Measurements from ENCODE around the gene SLC25A42. TPM values are rescaled to one million over a fixed set of nuclear protein-coding genes. Genes with fewer than 3 reads are reported as not detected.

The SLC25A42 gene
- total and polyA plus RNA-seq, 2 of the 13 experiments (the other 11 are each of a cell fraction or from before 2014, with no cell fraction given): 12.8 to 18.3 TPM

- TF ChIP-seq ZNF562 (CRISPR knock-in tag; IDR thresholded peaks at IDR 0.05; ENCODE audit: borderline replicate concordance) (no peak), MXD1 (CRISPR knock-in tag; IDR thresholded peaks at IDR 0.05) (no peak), ZFP82 (CRISPR knock-in tag; IDR thresholded peaks at IDR 0.05; ENCODE audit: borderline replicate concordance) (no peak), EHMT2 (IDR thresholded peaks at IDR 0.05; ENCODE audit: borderline replicate concordance, low read depth, low read length) (no peak), ZBTB34 (CRISPR knock-in tag; IDR thresholded peaks at IDR 0.05) (peak; percentile 85), SP2 (CRISPR knock-in tag; IDR thresholded peaks at IDR 0.05) (no peak; the same call in 1 of the 2 replicates), ZHX2 (IDR thresholded peaks at IDR 0.05; ENCODE audit: low read depth) (no peak), ZHX2 (CRISPR knock-in tag; IDR thresholded peaks at IDR 0.05; ENCODE audit: borderline replicate concordance) (no peak), ZNF274 (CRISPR knock-in tag; IDR thresholded peaks at IDR 0.05) (no peak), ZBTB46 (CRISPR knock-in tag; IDR thresholded peaks at IDR 0.05; ENCODE audit: borderline replicate concordance) (no peak), ZNF362 (CRISPR knock-in tag; IDR thresholded peaks at IDR 0.05; ENCODE audit: borderline replicate concordance) (peak; percentile 58; the same call in 1 of the 2 replicates), KAT2B (IDR thresholded peaks at IDR 0.05; ENCODE audit: borderline replicate concordance, low read depth, low read length) (no peak), BORCS8-MEF2B (CRISPR knock-in tag; IDR thresholded peaks at IDR 0.05) (peak; percentile 55; the same call in 1 of the 2 replicates), ZNF496 (CRISPR knock-in tag; IDR thresholded peaks at IDR 0.05; ENCODE audit: insufficient replicate concordance) (no peak), NR2F2 (IDR thresholded peaks at IDR 0.05; ENCODE audit: borderline replicate concordance, low read depth) (peak; percentile 38; the same call in 1 of the 2 replicates), ZBTB21 (CRISPR knock-in tag; IDR thresholded peaks at IDR 0.05) (0 out of 2 replicates have a peak, but pooled peaks have one; percentile 15), TBP (CRISPR knock-in tag; IDR thresholded peaks at IDR 0.05) (no peak)
Observed at GRCh38 chr19:19098703-19099632, 35.2 kb downstream of the SLC25A42 start (continued).

Data from HepG2 (cell line).